DND-41 (cell line): ENCODE measurements around the gene HBG2.
"Not testable (repeated sequence)": the region's sequence is repeated elsewhere in the genome, so short reads cannot be mapped to it uniquely, and the experiment has no call there.

Experiments
- EZH2 ChIP-seq: IDR thresholded peaks from 3 replicates; pipeline ENCODE4 v1.6.1; 2012; ENCODE audit warnings: borderline replicate concordance, low read depth, mild to moderate bottlenecking, moderate library complexity, low read length, inconsistent platforms; ENCODE audit not compliant: severe bottlenecking
- TF ChIP-seq, protein P1 (sequence below): IDR thresholded peaks from 2 replicates; pipeline ENCODE4 v1.5.1; 2012; ENCODE audit warnings: borderline replicate concordance, low read length, moderate library complexity, mild to moderate bottlenecking; ENCODE audit not compliant: poor library complexity, severe bottlenecking; ENCODE audit errors: extremely low read depth

DNA sequence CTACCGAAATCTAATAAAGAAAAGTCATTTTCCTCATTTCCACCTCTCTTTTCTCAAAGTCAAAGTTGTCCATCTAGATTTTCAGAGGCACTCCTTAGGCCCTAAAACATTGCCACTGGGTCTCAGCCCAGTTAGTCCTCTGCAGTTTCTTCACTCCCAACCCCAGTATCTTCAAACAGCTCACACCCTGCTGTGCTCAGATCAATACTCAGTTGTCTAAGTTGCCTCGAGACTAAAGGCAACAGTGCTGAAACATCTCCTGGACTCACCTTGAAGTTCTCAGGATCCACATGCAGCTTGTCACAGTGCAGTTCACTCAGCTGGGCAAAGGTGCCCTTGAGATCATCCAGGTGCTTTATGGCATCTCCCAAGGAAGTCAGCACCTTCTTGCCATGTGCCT lies 558 bp downstream of the HBG2 start:
- TF ChIP-seq, protein P1, sequence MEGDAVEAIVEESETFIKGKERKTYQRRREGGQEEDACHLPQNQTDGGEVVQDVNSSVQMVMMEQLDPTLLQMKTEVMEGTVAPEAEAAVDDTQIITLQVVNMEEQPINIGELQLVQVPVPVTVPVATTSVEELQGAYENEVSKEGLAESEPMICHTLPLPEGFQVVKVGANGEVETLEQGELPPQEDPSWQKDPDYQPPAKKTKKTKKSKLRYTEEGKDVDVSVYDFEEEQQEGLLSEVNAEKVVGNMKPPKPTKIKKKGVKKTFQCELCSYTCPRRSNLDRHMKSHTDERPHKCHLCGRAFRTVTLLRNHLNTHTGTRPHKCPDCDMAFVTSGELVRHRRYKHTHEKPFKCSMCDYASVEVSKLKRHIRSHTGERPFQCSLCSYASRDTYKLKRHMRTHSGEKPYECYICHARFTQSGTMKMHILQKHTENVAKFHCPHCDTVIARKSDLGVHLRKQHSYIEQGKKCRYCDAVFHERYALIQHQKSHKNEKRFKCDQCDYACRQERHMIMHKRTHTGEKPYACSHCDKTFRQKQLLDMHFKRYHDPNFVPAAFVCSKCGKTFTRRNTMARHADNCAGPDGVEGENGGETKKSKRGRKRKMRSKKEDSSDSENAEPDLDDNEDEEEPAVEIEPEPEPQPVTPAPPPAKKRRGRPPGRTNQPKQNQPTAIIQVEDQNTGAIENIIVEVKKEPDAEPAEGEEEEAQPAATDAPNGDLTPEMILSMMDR: not testable (repeated sequence)
- not testable (repeated sequence) for TF ChIP-seq EZH2
